ENCODE measurements around the gene LAMA2.

The LAMA2 gene

GRCh38 chr6:129252377-129253071 lies 369.6 kb downstream of the LAMA2 start:
- TF ChIP-seq, protein P1, sequence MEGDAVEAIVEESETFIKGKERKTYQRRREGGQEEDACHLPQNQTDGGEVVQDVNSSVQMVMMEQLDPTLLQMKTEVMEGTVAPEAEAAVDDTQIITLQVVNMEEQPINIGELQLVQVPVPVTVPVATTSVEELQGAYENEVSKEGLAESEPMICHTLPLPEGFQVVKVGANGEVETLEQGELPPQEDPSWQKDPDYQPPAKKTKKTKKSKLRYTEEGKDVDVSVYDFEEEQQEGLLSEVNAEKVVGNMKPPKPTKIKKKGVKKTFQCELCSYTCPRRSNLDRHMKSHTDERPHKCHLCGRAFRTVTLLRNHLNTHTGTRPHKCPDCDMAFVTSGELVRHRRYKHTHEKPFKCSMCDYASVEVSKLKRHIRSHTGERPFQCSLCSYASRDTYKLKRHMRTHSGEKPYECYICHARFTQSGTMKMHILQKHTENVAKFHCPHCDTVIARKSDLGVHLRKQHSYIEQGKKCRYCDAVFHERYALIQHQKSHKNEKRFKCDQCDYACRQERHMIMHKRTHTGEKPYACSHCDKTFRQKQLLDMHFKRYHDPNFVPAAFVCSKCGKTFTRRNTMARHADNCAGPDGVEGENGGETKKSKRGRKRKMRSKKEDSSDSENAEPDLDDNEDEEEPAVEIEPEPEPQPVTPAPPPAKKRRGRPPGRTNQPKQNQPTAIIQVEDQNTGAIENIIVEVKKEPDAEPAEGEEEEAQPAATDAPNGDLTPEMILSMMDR (conservative IDR thresholded peaks at IDR 0.05; ENCODE audit: low read depth, low read length), result no peak
- peak; percentile 53 for DNase-seq (ENCODE audit: low read depth)
- H3K4me3 ChIP-seq (ENCODE audit: low read depth, low read length), result no peak overlapping the region

DNA sequence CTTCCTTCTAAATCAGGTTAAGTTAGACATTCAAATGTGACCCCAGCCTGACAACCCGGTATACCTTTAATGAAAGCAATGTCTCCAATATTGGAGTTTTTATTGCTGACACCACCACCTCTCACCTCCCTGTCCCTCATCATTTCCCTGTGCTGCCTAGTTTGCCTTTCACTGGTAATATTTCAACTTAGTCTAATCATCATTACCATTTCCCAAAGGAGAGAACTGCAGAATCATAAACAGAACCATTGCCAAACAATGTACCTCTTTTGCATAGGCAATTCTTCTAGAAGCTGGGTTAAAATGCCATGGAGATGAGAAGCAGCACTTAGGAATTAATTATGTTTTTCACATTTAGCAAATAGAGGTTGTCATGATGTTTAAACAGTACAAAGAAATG lies 370.3 kb downstream of the LAMA2 start:
- H3K4me3 ChIP-seq (ENCODE audit: low read depth, low read length), result no peak overlapping the region
- TF ChIP-seq, protein P1 (conservative IDR thresholded peaks at IDR 0.05; ENCODE audit: low read depth, low read length), result no peak
- no peak for DNase-seq (ENCODE audit: low read depth)

- TF ChIP-seq, protein P1 (conservative IDR thresholded peaks at IDR 0.05; ENCODE audit: low read depth, low read length), result no peak
- DNase-seq (ENCODE audit: low read depth), result no peak
- H3K4me3 ChIP-seq (ENCODE audit: low read depth, low read length), result no peak overlapping the region
Observed at GRCh38 chr6:129253727-129254126, 370.8 kb downstream of the LAMA2 start.

DNA sequence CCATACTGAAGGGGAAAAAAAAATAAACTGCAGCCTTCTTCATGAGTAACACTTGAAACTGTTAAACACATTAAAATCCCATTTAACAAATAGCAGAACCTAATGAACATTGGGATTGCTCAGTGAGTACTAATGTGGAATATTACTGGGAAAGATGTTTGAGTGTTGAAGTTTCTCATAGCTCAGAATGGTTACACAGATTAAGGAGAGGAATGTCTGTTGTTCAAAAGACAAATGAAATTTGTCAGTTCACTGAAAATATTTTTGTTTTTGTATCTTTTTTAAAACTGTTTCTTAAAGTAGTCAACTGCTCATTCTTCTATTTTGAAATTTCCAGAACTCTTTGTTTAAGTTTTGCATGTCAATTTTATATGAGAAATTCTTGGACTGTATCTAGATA lies 374.3 kb downstream of the LAMA2 start:
- TF ChIP-seq, protein P1 (conservative IDR thresholded peaks at IDR 0.05; ENCODE audit: low read depth, low read length), result no peak
- no peak overlapping the region for H3K4me3 ChIP-seq (ENCODE audit: low read depth, low read length)

GRCh38 chr6:129262661-129263060 lies 379.7 kb downstream of the LAMA2 start:
- no peak overlapping the region for H3K4me3 ChIP-seq (ENCODE audit: low read depth, low read length)
- DNase-seq (ENCODE audit: low read depth), result no peak
- TF ChIP-seq, protein P1 (conservative IDR thresholded peaks at IDR 0.05; ENCODE audit: low read depth, low read length), result no peak

More for the DNA sequence above, 374.3 kb downstream of the LAMA2 start:
- DNase-seq (ENCODE audit: low read depth), result no peak

- TF ChIP-seq, protein P1 (conservative IDR thresholded peaks at IDR 0.05; ENCODE audit: low read depth, low read length), result no peak
- H3K4me3 ChIP-seq (ENCODE audit: low read depth, low read length), result no peak overlapping the region
- no peak for DNase-seq (ENCODE audit: low read depth)
Observed at GRCh38 chr6:129263176-129263575, 380.2 kb downstream of the LAMA2 start.

- peak; percentile 42 for DNase-seq (ENCODE audit: low read depth)
- TF ChIP-seq, protein P1 (conservative IDR thresholded peaks at IDR 0.05; ENCODE audit: low read depth, low read length), result no peak
Observed at GRCh38 chr6:129264480-129265045, 381.6 kb downstream of the LAMA2 start.

More at GRCh38 chr6:129264480-129265045, 381.6 kb downstream of the LAMA2 start:
- H3K4me3 ChIP-seq (ENCODE audit: low read depth, low read length), result no peak overlapping the region

Data from choroid plexus epithelial cell (primary cell).